Left renal pelvis (tissue), 4 donors: ENCODE measurements around the gene CNRIP1. TPM values are rescaled to one million over a fixed set of nuclear protein-coding genes. Genes with fewer than 3 reads are reported as not detected.
"Not testable (repeated sequence)": the region's sequence is repeated elsewhere in the genome, so short reads cannot be mapped to it uniquely, and the experiment has no call there.

Experiments used
- DNase-seq, 4 donors: peaks; one replicate each; pipeline ENCODE4 v3.0.0-alpha.2; 2013; ENCODE audit warnings: low read depth in 4 of 4, low spot score in 3 of 4
- polyA plus RNA-seq, 4 donors: library from polyadenylated mRNA; unstranded; fragments of 120-200 nt; gene quantifications; one replicate each; pipeline ENCODE4 v1.2.1, GENCODE V29; 2013; ENCODE audit not compliant: insufficient read length in 4 of 4

The CNRIP1 gene, protein sequence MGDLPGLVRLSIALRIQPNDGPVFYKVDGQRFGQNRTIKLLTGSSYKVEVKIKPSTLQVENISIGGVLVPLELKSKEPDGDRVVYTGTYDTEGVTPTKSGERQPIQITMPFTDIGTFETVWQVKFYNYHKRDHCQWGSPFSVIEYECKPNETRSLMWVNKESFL
- polyA plus RNA-seq: 10 to 100 TPM; 19.5 to 51.5 (median 26.6) TPM

DNA sequence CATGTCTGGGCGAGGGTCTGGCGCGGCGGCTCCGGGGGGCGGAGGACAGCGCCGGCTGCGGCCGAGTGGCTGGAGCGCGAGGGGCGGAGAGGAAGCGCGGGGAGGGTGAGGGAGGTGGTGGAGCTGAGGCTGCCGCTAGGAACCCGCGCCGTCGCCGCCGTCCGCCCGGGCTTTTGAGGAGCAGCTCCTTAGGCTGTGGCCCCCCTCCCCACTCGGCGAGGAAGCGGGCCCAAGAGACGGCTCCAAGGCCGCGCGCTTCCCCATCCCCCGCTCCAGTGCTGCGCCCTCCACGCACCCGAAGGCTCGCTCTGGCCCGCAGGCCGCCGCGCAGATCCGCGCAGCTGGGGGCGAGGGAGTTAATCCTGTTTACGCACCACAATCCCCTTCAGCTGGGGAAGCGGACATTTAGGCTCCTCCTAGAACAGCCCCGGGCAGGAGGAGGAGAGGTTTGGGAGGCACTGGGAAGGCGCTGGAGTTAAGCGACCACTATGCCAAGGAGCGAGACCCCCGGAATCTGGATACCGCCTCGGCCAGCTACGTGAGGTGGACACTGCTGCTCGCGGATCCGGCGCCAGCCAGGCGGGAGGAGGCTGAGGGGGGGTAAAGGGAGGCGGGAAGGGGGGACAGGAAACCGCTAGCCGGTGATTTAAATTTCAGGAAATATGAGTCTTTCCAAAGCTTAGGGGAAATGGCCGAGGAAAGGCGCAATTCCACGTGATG lies at the start of gene CNRIP1:
TSS of gene CNRIP1 (minus strand) at position 552 of the 720 bp plus-strand sequence. CDS start at position 3, 549 bp downstream.
- peak; percentile 45 to 55 (median 52) for DNase-seq

DNA sequence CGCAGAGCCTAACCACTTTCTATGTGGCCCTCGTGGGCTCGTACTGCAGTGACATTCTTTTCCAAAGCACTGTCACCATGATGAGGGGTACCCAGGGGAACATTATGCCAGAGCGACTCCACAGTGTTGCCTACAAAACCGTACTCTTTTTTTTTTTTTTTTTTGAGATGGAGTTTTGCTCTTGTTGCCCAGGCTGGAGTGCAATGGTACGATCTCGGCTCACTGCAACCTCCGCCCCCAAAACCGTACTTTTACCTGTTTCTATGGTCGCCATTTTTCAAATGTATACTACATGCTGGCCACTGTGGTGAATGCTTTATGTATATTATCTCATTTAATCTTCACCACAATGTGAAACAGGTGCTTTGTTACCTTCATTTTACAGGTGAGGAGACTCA lies 49.6 kb upstream of the CNRIP1 start:
- no peak for DNase-seq

DNA sequence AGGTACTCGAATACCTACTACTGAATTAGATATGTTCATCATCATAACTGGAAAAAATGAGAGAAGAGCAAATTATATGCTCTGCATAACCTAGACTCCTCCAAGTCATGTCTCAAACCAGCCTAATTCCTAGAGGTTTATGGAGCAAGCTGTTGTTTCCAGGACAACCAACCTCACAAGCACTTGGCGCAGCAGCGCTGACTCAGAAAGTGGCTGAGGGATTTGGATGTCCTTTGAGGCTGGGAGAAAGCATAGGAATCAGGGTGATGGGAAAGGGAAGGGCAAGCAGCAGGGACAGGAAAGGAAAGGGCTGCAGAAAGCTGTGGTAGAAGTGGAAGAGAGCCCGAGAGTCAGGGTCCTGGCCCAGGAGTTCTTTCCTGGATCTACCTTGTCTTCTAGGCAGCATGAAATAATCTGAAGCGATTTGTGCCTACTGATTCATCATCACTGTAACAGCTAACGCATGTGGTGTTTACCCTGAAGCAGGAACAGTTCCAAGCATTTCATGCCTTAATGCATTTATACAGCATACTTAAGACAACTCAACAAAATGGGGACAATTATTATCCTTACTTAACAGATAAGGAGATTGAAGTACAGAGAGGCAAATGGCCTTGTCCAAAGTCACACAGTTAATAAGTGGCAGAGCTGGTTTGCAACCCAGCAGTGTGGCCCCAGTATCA lies 49.0 kb upstream of the CNRIP1 start:
- DNase-seq: peak; percentile 5 to 42 (median 10)

DNA sequence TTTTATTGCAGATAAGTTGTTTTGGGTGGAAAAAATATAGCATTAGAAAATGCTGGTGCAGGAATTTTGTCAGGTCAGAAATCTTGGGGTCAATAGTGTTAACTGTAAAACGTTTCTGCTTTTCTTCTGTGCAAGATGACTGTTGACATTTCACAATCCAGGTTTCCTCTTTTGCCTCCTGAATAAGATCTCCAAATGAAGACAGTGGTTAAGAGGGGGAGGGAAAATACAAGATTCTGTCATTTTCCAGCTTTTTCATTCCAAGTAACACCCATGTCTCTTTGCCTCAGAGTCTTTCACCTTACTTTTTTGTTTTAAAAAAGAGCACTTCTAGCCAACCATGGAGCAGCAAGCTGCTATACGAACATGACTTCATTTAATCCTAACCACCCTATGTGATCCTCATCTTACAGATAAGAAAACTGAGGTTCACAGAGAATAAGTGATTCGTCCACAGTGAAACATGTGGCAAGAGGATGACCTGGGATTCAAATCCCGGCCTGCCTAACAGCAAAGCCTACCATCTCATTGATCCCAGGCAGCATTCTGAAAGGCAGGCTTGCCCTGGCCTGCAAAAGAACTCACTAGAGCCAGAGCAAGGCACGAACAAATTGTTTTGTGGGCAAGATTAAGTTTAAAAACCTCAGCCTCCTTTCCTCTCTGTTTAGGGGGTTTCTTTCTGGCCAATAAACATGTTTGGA lies 48.4 kb upstream of the CNRIP1 start:
- no peak for DNase-seq

DNA sequence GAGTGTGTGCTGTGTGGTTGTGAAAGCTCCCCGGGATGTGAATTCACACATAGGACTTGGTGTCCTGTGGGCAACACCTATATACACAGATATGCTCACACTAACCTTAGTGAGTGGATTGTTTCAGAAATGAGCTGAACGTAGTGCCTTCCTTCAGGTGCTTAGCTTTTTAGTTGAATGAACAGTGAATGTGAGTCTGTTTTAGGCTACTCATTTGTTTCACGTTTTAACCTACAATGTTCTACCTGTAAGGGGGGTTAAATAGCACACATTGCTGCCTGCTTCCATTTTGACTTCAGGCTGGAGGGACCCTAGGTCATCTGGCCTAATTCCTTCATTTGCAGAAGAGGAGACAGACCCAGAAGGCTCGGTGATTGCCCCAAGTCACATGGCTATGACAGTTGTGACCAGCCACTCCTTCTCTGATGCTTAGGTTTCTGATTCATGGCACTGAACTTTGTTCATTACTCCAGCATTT lies 46.4 kb upstream of the CNRIP1 start:
- no peak for DNase-seq

DNA sequence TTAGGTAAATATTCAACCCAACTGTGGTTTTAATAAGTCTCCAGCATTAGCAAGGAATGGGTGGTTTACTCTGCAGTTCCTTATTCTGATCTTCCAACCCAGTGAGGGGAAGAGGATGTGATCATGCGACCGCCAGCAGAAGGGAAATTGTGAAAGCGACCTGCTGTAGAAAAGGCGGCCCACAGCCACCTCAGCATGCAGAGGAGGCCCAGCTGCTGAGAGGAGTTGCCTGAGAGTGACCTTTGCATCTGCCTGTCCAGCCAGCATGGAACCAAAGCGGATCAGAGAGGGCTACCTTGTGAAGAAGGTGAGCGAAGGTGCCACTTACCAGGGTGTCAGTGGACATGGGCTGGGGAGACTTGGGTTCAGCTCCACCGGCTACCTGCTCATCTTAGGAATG lies 45.3 kb upstream of the CNRIP1 start, which contains the start of gene PLEK:
TSS of gene PLEK (plus strand) at position 196 of the 400 bp plus-strand sequence. CDS start at position 266, 70 bp downstream.
- no peak for DNase-seq

DNA sequence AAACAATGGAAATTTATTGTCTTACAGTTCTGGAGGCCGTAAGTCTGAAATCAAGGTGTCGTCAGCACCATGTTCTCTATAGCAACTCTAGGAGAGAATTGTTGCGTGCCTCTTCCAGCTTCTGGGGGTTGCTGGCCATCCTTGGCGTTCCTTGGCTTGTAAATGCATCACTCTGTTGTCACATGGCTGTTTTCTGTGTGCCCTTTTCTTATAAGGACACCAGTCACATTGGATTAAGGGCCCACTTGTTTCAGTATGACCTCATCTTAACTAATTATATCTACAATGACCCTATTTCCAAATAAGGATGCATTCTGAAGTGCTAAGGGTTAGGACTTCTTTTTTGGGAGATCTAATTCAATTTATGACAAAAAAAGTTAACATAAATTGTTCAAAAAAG lies 44.0 kb upstream of the CNRIP1 start:
- no peak for DNase-seq

DNA sequence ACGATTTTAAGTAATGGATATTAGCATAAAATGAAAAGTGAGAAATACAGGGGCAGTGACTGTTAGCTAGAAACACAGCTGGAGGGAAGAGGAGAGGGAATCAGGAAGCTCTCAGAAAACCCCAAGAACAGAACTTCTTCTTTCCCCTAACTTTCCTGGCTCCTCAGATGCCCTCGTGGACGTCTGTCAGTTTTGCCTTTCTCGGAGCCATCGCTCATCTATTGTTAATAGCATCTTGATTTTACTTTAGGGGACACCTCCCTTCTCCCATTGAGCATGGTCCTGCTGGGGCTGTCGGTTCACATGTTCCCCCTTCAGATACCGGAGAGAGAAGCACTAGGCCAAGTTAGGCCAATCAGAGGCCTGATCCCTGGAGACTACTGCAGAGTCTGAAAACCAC lies 43.0 kb upstream of the CNRIP1 start:
- no peak for DNase-seq

DNA sequence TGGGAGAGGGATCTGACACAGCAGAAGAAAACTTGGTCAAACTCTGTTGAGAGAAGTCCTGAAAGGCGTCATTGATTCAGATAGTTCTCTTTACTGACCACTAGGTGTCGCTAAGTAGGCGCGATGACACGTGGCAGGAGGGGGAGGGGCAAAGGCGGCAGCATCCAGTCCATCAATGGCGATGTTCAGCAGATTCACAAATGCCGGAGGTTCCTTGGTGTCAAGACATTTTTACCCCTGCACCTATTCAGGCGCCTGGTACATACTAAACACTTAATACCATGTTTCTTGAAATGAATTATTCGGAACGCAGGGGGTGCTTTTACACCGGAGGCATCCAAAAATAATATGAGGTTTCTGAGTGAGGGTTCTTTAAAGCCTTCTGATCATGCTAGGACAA lies 42.3 kb upstream of the CNRIP1 start:
- peak in 3 of 4 donors; percentile 8 to 35 (median 20) for DNase-seq

DNA sequence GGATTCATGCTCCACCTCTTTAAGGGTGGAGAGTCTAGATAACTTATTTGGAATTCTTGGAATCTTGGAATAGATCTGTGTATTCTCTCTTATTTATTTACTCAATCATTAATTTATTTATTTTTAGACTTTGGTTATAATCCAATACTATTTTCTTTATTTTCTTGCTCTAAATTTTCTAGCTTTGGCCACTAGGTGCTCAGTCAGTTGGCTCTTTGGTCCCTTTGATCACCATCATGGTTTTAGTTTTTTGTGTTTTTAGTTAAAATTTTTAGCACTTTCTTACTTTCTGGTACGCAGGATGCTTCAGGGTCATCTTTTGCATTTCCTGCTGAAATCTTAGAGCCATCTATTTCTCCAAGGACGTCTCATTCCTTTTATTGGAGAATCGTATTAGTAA lies 40.1 kb upstream of the CNRIP1 start:
- no peak for DNase-seq

DNA sequence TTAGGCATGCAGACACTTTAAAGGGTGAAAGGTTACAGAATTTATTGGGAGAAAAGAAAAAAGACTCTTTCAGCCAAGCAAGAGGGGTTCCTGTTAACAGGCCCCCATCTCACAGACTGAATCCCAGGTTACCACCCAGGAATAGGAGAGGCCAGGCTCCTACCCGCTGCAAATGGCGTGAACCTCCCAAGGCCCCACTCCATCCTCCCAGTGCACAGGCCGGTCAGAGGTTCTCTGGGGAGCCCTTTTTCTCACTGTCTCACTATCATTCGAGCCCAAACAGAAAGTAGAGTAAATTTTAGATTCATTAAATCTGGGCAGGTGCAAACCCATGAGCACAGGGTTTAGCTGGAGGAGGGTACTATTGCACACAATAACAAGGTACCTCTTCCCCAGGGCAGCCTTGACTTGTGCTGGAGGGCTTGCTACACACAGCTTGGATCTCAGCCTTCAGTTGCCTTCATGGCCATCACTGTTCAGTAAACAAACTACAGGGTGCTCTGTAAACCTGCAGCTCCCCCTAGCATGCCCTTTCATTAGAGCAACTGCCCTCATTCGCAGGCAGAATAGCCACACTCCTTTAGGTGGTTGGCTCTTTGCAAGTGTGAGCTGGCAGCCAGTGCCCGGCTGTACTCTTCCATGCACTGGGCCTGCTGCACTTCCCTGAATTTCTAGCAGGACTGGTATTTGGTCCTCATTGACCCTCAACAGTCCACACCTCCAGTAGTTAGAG lies 38.0 kb upstream of the CNRIP1 start:
- no peak for DNase-seq

DNA sequence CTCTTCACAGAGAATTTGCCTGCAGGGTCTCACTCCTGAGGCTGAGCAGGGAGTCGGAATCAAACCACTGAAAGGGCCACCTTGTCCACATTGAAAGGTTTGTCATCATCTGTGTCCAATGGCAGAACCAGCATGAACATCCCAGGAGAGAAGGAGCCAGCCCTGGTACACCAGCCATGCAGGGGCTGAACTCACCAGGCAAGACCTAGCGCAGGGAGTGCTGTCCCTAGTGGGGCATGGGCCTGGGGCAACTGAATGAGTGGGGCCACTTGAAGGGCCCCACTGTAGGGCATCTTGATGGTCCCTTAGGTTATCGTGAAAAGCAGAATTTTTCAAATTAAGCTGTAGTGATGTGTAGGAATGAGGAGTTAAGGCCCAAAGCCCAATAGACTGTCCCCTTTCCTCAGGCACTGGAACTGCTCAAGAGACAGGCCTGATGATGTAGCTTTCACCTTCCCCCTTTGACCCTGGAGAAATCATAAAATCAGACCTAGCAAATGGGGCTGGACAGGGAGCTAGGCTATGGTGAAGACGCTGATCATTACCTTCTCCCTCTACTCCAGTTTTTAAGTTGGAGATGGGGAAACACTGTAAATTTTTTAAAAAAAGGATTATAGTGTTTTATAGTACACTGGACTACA lies 37.0 kb upstream of the CNRIP1 start:
- DNase-seq: no peak

DNA sequence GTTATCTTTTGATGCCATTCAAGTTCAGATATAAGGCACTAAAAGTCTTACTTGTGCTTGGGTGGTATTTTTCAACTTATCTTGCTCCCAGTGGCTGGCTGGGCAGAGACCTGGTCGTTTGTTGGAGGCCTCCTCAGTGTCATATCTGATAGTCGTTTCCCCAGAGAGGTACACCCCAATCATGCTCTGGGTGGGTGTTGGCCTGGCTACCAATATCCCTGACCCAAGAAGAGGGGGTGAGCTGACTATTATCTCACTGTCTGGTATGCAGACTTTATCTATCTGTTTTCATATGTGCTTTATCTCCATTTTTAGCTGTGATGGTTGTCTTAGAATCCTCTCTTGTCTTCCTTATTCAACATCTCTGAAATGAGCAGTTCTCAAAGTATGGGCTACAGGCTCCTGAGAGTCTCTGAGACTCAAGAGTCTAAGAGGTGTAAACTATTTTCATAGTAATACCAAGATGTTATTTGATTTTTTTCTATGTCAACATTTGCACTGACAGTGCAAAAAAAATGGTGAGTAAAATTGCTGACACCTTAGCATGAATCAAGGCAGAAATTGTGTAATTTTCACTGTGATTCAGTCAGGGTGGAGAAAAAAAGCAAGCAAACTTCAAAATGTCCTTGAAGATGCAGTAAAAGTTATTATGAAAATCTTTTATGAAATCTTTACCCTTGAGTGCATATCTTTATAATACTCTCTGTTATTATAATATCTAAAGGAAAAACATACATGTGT lies 33.1 kb upstream of the CNRIP1 start:
- no peak for DNase-seq

DNA sequence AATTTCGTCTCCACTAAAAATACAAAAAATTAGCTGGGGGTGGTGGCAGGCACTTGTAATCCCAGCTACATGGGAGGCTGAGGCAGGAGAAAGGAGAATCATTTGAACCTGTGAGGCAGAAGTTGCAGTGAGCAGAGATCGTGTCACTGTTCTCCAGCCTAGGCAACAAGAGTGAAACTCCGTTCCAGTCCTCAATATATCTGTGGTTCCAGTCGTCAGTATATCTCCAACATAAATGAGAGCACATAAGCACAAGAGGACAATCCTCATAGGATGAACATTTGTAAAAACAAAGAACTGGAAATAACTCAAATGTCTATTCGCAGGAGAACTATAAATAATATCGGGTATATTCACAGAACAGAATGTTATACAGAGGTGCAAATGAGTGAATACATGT lies 32.2 kb upstream of the CNRIP1 start:
- no peak for DNase-seq

DNA sequence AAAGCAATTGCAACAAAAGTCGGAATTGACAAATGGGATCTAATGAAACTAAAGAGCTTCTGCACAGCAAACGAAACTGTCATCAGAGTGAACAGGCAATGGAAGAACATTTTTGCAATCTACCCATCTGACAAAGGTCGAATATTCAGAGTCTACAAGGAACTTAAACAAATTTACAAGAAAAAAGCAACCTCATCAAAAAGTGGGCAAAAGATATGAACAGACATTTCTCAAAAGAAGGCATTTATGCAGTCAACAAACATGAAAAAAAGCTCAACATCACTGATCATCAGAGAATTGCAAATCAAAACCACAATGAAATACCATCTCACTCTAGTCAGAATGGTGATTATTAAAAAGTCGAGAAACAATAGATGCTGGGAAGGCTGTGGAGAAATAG lies 29.3 kb upstream of the CNRIP1 start:
- not testable (repeated sequence) for DNase-seq

DNA sequence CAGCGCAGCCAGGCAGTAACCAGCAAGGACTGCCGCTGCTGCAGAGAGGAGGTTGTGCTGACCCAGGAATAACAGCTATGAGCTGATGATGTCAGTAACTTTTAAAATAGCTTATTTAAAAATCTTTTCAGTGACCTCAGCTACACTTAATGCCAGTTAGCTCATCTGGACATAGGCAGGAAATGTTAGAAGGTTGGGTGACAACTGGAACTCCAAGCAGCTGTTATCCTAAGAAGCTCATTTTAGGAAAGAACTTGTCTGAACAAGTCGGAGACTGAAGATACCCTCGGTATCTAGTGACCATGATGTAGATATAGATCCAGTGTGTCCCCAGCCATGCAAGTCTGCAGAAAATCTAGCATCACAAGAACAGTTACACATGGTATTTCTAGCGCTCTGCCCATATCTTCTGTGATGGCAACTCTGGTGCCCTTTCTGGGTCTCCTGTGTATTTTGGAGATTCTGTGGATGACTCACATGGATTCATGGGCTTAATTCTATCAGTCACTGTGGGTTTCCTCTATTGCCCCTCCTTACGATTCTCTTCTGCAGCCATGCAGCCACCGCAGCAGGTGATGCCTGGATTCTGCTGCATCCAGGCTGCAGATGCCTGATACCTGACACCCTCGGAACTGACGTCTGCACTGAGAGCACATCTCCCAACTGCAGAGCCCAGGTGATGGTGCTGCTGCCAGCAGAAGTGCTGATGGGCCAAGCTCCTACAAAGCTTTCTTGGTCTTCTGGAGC lies 25.6 kb upstream of the CNRIP1 start:
- no peak for DNase-seq

DNA sequence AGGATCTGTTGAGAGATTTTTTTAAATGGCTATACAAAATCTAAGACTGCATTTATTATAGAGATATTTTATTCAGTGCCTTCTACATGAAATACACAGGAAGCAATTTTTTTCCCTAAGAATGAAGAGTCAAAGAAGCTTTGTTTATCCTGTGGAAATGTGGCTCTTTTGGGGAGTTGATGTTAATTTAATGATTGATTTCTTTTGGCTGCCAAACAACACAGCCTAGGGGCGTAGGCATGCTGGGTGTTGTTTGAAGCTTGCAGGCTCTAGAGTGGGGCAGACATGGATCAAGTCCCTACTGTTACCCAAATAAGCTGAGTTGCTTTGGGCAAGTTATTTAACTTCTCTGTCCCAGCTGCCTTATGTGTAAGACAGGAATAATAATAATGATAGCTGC lies 24.3 kb upstream of the CNRIP1 start:
- DNase-seq: no peak

DNA sequence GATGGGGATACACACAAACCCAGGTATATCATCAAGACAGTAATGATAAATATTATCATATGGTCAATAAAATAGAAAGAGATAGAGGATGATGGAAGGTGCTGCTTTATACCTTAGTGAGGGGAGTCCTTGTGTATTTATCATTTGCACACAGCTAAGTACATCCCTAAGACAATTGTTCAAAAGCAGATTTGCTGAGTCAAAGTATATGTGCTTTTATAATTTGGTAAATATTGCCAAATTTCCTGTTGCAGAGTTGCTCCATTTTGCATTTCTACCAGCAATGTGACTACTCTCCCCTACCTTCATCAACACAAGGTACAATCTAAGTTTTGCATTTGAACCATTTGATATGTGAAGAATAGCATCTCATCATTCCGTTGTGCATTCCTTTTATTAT lies 22.7 kb upstream of the CNRIP1 start:
- no peak for DNase-seq
